Umbilical cord (tissue), 2 donors: ENCODE results near the gene DTL. TPM values are rescaled to one million over a fixed set of nuclear protein-coding genes. Genes with fewer than 3 reads are reported as not detected.
"Not testable (repeated sequence)": the region's sequence is repeated elsewhere in the genome, so short reads cannot be mapped to it uniquely, and the experiment has no call there.

Experiments used
- DNase-seq: peaks from one replicate; pipeline ENCODE4 v3.0.0-alpha.2; 2015; ENCODE audit warnings: low spot score
- total RNA-seq: library from RNA; depleted of rRNA; stranded (reverse); fragments of >200 nt; gene quantifications from one replicate; pipeline ENCODE4 v1.2.3, GENCODE V29; 2014; ENCODE audit warnings: low replicate concordance; ENCODE audit not compliant: insufficient read depth

DTL gene
- total RNA-seq: 3.6 TPM

GRCh38 chr1:212035123-212035834 lies at the start of gene DTL, which contains the start of gene INTS7:
TSS of gene DTL (plus strand) at chr1:212035748. CDS start at chr1:212035891, 143 bp downstream.
TSS of gene INTS7 (minus strand) at chr1:212035557. CDS start at chr1:212035437, 120 bp downstream.
- DNase-seq: peak; percentile 100

GRCh38 chr1:211986628-211987254 lies 48.8 kb upstream of the DTL start:
- DNase-seq: no peak

- DNase-seq: no peak
Measured at GRCh38 chr1:211991695-211992094, 43.9 kb upstream of the DTL start.

GRCh38 chr1:211997426-211997825 lies 38.1 kb upstream of the DTL start:
- DNase-seq: not testable (repeated sequence)

GRCh38 chr1:212002536-212002935 lies 33.0 kb upstream of the DTL start:
- peak; percentile 10 for DNase-seq

GRCh38 chr1:212004895-212005608 lies 30.5 kb upstream of the DTL start:
- no peak for DNase-seq

GRCh38 chr1:212007178-212007577 lies 28.4 kb upstream of the DTL start:
- no peak for DNase-seq

- no peak for DNase-seq
Measured at GRCh38 chr1:212007886-212008285, 27.7 kb upstream of the DTL start.

GRCh38 chr1:212009561-212009960 lies 26.0 kb upstream of the DTL start:
- no peak for DNase-seq

GRCh38 chr1:212010004-212010403 lies 25.5 kb upstream of the DTL start:
- no peak for DNase-seq

- peak; percentile 54 for DNase-seq
Measured at GRCh38 chr1:212012034-212012740, 23.4 kb upstream of the DTL start.

- DNase-seq: no peak
Measured at GRCh38 chr1:212013672-212014071, 21.9 kb upstream of the DTL start.

- DNase-seq: no peak
Measured at GRCh38 chr1:212020975-212021374, 14.6 kb upstream of the DTL start.

GRCh38 chr1:212021563-212021962 lies 14.0 kb upstream of the DTL start:
- DNase-seq: no peak

- DNase-seq: not testable (repeated sequence)
Measured at GRCh38 chr1:212022908-212023307, 12.6 kb upstream of the DTL start.

GRCh38 chr1:212024469-212025149 lies 10.9 kb upstream of the DTL start:
- DNase-seq: no peak

GRCh38 chr1:212027727-212028126 lies 7.8 kb upstream of the DTL start:
- DNase-seq: not testable (repeated sequence)

GRCh38 chr1:212030936-212031528 lies 4.5 kb upstream of the DTL start:
- peak; percentile 63 for DNase-seq

- no peak for DNase-seq
Measured at GRCh38 chr1:212034516-212035122, 929 bp upstream of the DTL start.

GRCh38 chr1:212035835-212036605 lies 472 bp downstream of the DTL start:
- DNase-seq: no peak
